Measurements from ENCODE around the gene LRRC8B.

GRCh38 chr1:89616844-89617627 lies 92.4 kb downstream of the LRRC8B start:
- TF ChIP-seq CTCF (IDR thresholded peaks at IDR 0.05) (no peak), POLR2A (IDR thresholded peaks at IDR 0.05) (no peak)

All from breast epithelium (tissue), 3 donors.